ENCODE data around the gene LOXL1. TPM values are rescaled to one million over a fixed set of nuclear protein-coding genes. Genes with fewer than 3 reads are reported as not detected.

Gene LOXL1
- total and polyA plus RNA-seq, 11 donors = 20.7 to 79.5 (median 30.4) TPM

GRCh38 chr15:73939138-73939537 is 12.9 kb downstream of the LOXL1 start:
- ATAC-seq = no peak
- TF ChIP-seq POLR2A (IDR thresholded peaks at IDR 0.05) (no peak), CTCF (IDR thresholded peaks at IDR 0.05) (no peak)
- peak in 2 of 5 donors; percentile 13 to 39 for DNase-seq
- Histone ChIP-seq H3K9me3 (no peaks in the 10 kb centered on the region), H3K4me1 (peaks cover 0 to 65% (median 27%) of the 10 kb centered on the region in 12 donors), H3K36me3 (no peaks in the 10 kb centered on the region), H3K27ac (peak overlapping the region in 2 of 12 donors; percentile 9 to 80), H3K27me3 (no peaks in the 10 kb centered on the region), H3K4me3 (no peak overlapping the region)
- 57 to 77% (median 69%) methylated on average over 4 of the region's 4 CpGs for WGBS, 4 donors
- intact Hi-C loops (cut with DNase I) = no loop called here

DNA sequence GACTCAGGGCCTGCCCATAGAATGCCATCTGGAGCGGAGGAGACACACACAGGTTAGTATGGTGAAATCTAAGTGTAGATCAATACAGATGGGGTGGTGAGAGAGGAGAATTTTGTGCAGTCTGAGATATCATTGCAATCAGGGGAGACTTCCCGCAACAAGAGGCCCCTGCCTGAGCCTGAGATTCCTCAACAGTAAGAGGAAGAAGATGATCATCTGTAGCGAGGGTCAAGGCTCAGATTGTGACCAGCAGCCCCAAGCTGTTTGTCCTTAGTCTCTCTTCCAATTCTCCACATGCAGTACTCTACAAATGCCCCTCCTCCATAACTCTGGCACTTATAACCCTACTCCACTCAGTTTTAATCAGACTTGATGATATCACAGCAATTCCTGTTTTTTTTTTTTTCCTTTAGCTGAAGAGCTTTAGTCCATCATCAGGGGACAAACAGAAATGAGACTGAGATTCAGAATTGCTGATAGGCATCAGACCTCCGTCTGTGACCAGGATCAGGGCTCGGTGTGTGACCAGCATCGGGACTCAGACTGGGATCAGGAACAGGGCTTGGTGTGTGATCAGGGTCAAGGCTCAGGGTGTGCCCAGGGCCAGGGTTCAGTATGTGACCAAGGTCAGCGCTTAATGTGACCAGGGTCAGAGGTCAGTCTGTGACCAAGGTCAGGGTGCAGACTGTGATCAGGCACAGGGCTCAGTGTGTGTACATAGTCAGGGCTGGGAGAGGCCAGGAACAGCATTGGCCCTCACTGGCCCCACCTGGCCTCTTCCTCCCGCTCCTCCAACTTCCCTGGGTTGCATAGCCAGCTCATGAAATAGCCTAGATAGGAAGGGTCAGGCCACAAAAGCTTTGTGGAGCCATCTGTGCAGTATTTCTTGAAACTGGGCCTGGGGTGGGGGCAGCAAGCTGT is 14.1 kb downstream of the LOXL1 start:
- Histone ChIP-seq H3K4me3 (no peak overlapping the region), H3K27me3 (no peaks in the 10 kb centered on the region), H3K36me3 (no peaks in the 10 kb centered on the region), H3K27ac (peak overlapping the region in 7 of 12 donors; percentile 16 to 80 (median 55)), H3K9me3 (no peaks in the 10 kb centered on the region), H3K4me1 (peaks cover 0 to 70% (median 27%) of the 10 kb centered on the region in 12 donors)
- ATAC-seq = peak in 3 of 4 donors; percentile 8 to 61 (median 14)
- 76 to 90% (median 87%) methylated on average over 7 to 8 of the region's 8 CpGs for WGBS, 4 donors
- DNase-seq = peak in 2 of 5 donors; percentile 2 to 48
- no peak for TF ChIP-seq CTCF (IDR thresholded peaks at IDR 0.05)
- no peak for TF ChIP-seq POLR2A (IDR thresholded peaks at IDR 0.05)
- intact Hi-C loops (cut with DNase I) = no loop called here

- ATAC-seq (peak; percentile 4 to 70 (median 33)), DNase-seq (peak in 2 of 5 donors; percentile 46 to 64)
- no peak for TF ChIP-seq POLR2A (IDR thresholded peaks at IDR 0.05)
- intact Hi-C loops (cut with DNase I) = no loop called here
- Histone ChIP-seq H3K4me1 (peaks cover 0 to 71% (median 27%) of the 10 kb centered on the region in 12 donors), H3K27ac (peak overlapping the region in 8 of 12 donors; percentile 10 to 80 (median 54)), H3K36me3 (peaks cover 0 to 3% (median 0%) of the 10 kb centered on the region in 9 donors), H3K9me3 (no peaks in the 10 kb centered on the region), H3K27me3 (no peaks in the 10 kb centered on the region), H3K4me3 (no peak overlapping the region)
- WGBS, 4 donors = 90 to 100% (median 92%) methylated on average over 1 of the region's 1 CpG; no CpG with 5 or more reads in 1 of the 4 donors
Observed at GRCh38 chr15:73941044-73941443, 14.8 kb downstream of the LOXL1 start.

GRCh38 chr15:73941449-73941848 is 15.2 kb downstream of the LOXL1 start:
- Histone ChIP-seq H3K4me1 (peaks cover 0 to 67% (median 25%) of the 10 kb centered on the region in 12 donors), H3K27ac (peak overlapping the region in 7 of 12 donors; percentile 10 to 80 (median 29)), H3K4me3 (no peak overlapping the region), H3K36me3 (peaks cover 0 to 7% (median 0%) of the 10 kb centered on the region in 9 donors), H3K27me3 (no peaks in the 10 kb centered on the region), H3K9me3 (no peaks in the 10 kb centered on the region)
- DNase-seq (peak in 1 of 5 donors; percentile 10), ATAC-seq (no peak)
- intact Hi-C loops (cut with DNase I) = no loop called here
- WGBS, 4 donors = 74 to 89% (median 85%) methylated on average over 3 of the region's 3 CpGs
- TF ChIP-seq CTCF (IDR thresholded peaks at IDR 0.05) = no peak
- TF ChIP-seq POLR2A (IDR thresholded peaks at IDR 0.05) = no peak

Data from heart left ventricle (tissue), 16 donors.